A549 (cell line): ENCODE measurements around the gene ARVCF. TPM values are rescaled to one million over a fixed set of nuclear protein-coding genes. Genes with fewer than 3 reads are reported as not detected.

ENCODE experiments used
- ATAC-seq, 2 experiments: fragments of 200-7000 bp in 1 of 2; fragments of >200 bp in 1 of 2; cut with Nextera tagmentation in 1 of 2; cut with Tn5 transposase in 1 of 2; 3 replicates each; pipeline versions ENCODE4 v1.8.0 to v1.9.1; 2018 to 2020; ENCODE audit warnings: mild to moderate bottlenecking in 1 of 2, moderate library complexity in 1 of 2
- CTCF ChIA-PET: fragments of 300-600 bp; sonication (Branson Sonifier 250); formaldehyde crosslinking; extraction: SDS; loops from one replicate; lab custom pipeline; 2021; ENCODE audit warnings: antibody characterized with exemption, inconsistent platforms; lab: Yijun Ruan, JAX
- POLR2A ChIA-PET: fragments of 350-600 bp; formaldehyde crosslinking; extraction: SDS; loops from one replicate; lab custom pipeline; 2021; ENCODE audit warnings: antibody characterized with exemption, inconsistent platforms; lab: Yijun Ruan, JAX
- DNase-seq, 2 experiments: peaks; one replicate each; pipeline versions ENCODE4 v3.0.0 to v3.0.0-alpha.2; 2011 to 2016; ENCODE audit warnings: low read depth in 1 of 2, low spot score in 1 of 2
- FAIRE-seq: peaks from 2 replicates; lab custom pipeline; 2011; peaks lifted over from hg19 to GRCh38; lab: Jason Lieb, UNC
- H3K27ac ChIP-seq, 2 experiments: fragments of >200 bp; sonication (Bioruptor Twin); formaldehyde crosslinking; 3 replicates each; pipeline ENCODE4 v1.5.1; 2016 to 2017
- H3K4me1 ChIP-seq: fragments of >200 bp; sonication (Bioruptor Twin); formaldehyde crosslinking; 3 replicates; pipeline ENCODE4 v1.6.1; 2016
- H3K4me2 ChIP-seq: fragments of >200 bp; sonication (Bioruptor Twin); formaldehyde crosslinking; 3 replicates; pipeline ENCODE4 v1.6.1; 2016
- H3K4me3 ChIP-seq: fragments of >200 bp; sonication (Bioruptor Twin); formaldehyde crosslinking; 3 replicates; pipeline ENCODE4 v1.5.1; 2016
- H3K9me3 ChIP-seq: fragments of >200 bp; sonication (Bioruptor Twin); formaldehyde crosslinking; 3 replicates; pipeline ENCODE4 v1.6.1; 2016
- CHD4 ChIP-seq: fragments of 200-600 bp; sonication (generic); IDR thresholded peaks from 2 replicates; pipeline ENCODE4 v1.6.1; 2016; ENCODE audit warnings: antibody characterized with exemption, mild to moderate bottlenecking, borderline replicate concordance
- E2F6 ChIP-seq: IDR thresholded peaks from 2 replicates; pipeline ENCODE4 v1.6.1; 2012; ENCODE audit warnings: low read depth, borderline replicate concordance
- EP300 ChIP-seq, 2 experiments: fragments of >200 bp; sonication (Bioruptor Twin); formaldehyde crosslinking; IDR thresholded peaks; 2 replicates in 1 of 2; 3 replicates in 1 of 2; pipeline ENCODE4 v1.6.1; 2016 to 2017
- ESRRA ChIP-seq: fragments of 150-350 bp; IDR thresholded peaks from 2 replicates; pipeline ENCODE4 v1.6.1; 2014; ENCODE audit warnings: mild to moderate bottlenecking, low read length, borderline replicate concordance
- FOSL2 ChIP-seq, 2 experiments: fragments of 450-650 bp in 1 of 2; fragments of >200 bp in 1 of 2; sonication (Bioruptor Twin) in 1 of 2; formaldehyde crosslinking; IDR thresholded peaks; 2 replicates each; pipeline versions ENCODE4 v1.5.0 to v1.6.1; 2016 to 2020; ENCODE audit warnings: mild to moderate bottlenecking in 1 of 2, moderate library complexity in 1 of 2
- FOXS1 ChIP-seq: fragments of 250-450 bp; sonication (Bioruptor Pico); IDR thresholded peaks from 2 replicates; pipeline ENCODE4 v1.5.0; 2020; ENCODE audit warnings: mild to moderate bottlenecking, moderate library complexity
- HMGXB4 ChIP-seq: fragments of 250-450 bp; sonication (Bioruptor Pico); IDR thresholded peaks from 2 replicates; pipeline ENCODE4 v1.5.0; 2021; ENCODE audit warnings: mild to moderate bottlenecking, moderate library complexity, borderline replicate concordance
- HOXB5 ChIP-seq: fragments of 250-450 bp; sonication (Bioruptor Pico); IDR thresholded peaks from 2 replicates; pipeline ENCODE4 v1.5.0; 2020; ENCODE audit warnings: mild to moderate bottlenecking, moderate library complexity
- JUNB ChIP-seq: fragments of >200 bp; sonication (Bioruptor Twin); formaldehyde crosslinking; IDR thresholded peaks from 2 replicates; pipeline ENCODE4 v1.6.1; 2016
- MAFK ChIP-seq: fragments of 450-650 bp; IDR thresholded peaks from 2 replicates; pipeline ENCODE4 v1.6.1; 2014; ENCODE audit not compliant: partially characterized antibody
- NFE2L2 ChIP-seq: fragments of 150-350 bp; conservative IDR thresholded peaks from 2 replicates; pipeline ENCODE4 v1.6.1; 2014; ENCODE audit warnings: low read length
- NR3C1 ChIP-seq: fragments of >200 bp; sonication (Bioruptor Twin); formaldehyde crosslinking; IDR thresholded peaks from 3 replicates; pipeline ENCODE4 v1.6.1; 2017
- POLR2A ChIP-seq: IDR thresholded peaks from 2 replicates; pipeline ENCODE4 v1.6.1; 2012; ENCODE audit warnings: mild to moderate bottlenecking, low read length
- POLR2AphosphoS2 ChIP-seq: conservative IDR thresholded peaks from 2 replicates; pipeline ENCODE4 v1.6.1; 2012; ENCODE audit warnings: low read length, improper control_type of control experiment, inconsistent platforms
- RARB ChIP-seq: fragments of 250-450 bp; sonication (Bioruptor Pico); IDR thresholded peaks from 2 replicates; pipeline ENCODE4 v1.8.0; 2021; ENCODE audit warnings: mild to moderate bottlenecking, moderate library complexity
- RCOR1 ChIP-seq: fragments of 150-350 bp; IDR thresholded peaks from 2 replicates; pipeline ENCODE4 v1.6.1; 2014; ENCODE audit warnings: antibody characterized with exemption, low read length, low read depth
- SREBF2 ChIP-seq: fragments of 450-650 bp; IDR thresholded peaks from 2 replicates; pipeline ENCODE4 v1.6.1; 2014; ENCODE audit warnings: mild to moderate bottlenecking, moderate library complexity
- USF2 ChIP-seq: fragments of 450-650 bp; IDR thresholded peaks from 2 replicates; pipeline ENCODE4 v1.6.1; 2014; ENCODE audit warnings: antibody characterized with exemption
- ZC3H11A ChIP-seq: fragments of 450-650 bp; IDR thresholded peaks from 2 replicates; pipeline ENCODE4 v1.6.1; 2014; ENCODE audit warnings: antibody characterized with exemption, mild to moderate bottlenecking
- ZFP36 ChIP-seq: fragments of 450-650 bp; IDR thresholded peaks from 2 replicates; pipeline ENCODE4 v1.6.1; 2014; ENCODE audit warnings: borderline replicate concordance; ENCODE audit not compliant: partially characterized antibody
- WGBS: methylation state at CpG from one replicate; pipeline ENCODE4 v1.1.6; 2017; ENCODE audit errors: missing lambda C conversion rate; 5-methylcytosine and 5-hydroxymethylcytosine counted together
- polyA plus RNA-seq, 4 experiments: library from polyadenylated mRNA; depleted of rRNA in 3 of 4; stranded (reverse); fragments of >200 nt; fragmentation: RNase III in 1 of 4; extraction: RNeasy Plus Mini Kit Qiagen cat#74134 plus additional on column Dnase treatment in 1 of 4; gene quantifications; 2 replicates in 3 of 4; 3 replicates in 1 of 4; pipeline ENCODE4 v1.2.3, GENCODE V29; 2011 to 2017
- TF ChIP-seq, protein P1 (sequence below): fragments of 150-350 bp; IDR thresholded peaks from 2 replicates; pipeline ENCODE4 v1.6.1; 2014; ENCODE audit warnings: low read depth, mild to moderate bottlenecking, low read length
- TF ChIP-seq, protein P2 (sequence below): fragments of >200 bp; sonication (Bioruptor Twin); formaldehyde crosslinking; IDR thresholded peaks from 3 replicates; pipeline ENCODE4 v1.6.1; 2016
- TF ChIP-seq, protein P3 (sequence below): fragments of >200 bp; sonication (Bioruptor Twin); formaldehyde crosslinking; IDR thresholded peaks from 2 replicates; pipeline ENCODE4 v1.6.1; 2016

ARVCF gene
- polyA plus RNA-seq, 2 of the 4 experiments (the other 2 are of a cell fraction): 0.81 to 2.1 TPM

DNA sequence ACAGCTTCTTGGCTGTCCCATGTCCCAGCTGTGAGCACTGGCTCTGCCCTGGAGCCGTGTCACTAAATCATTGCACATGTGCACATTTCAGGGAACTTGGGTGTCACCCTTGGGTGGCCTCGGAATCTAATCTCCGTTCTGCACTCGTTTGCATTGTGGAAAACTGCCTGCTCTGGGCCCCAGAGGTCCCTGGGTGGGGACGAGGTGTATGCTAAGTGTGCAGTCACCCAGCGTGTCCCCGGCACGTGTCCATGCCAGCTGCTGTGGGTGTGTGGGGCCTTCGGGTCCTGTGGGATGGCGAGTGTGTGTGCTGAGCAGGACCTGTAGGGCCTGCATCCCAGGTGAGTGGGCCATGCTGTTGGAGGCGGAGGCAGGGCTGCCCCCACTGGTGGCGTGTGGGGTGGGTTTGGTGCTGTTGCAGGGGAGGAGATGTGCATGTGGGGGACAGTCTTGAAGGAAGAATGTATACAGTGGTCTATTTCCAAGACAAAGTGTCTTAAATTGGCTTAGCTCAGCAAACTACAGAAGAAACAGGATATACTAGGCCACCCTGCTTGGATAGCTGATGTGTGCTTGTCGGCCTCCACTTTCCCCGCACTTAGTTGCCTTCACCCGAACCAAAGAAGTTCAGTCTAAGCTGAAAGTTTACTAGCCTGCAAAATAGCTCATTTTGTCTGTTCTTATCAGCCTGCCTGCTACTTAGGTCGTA lies 18.9 kb upstream of the ARVCF start (continued):
- TF ChIP-seq HMGXB4 (CRISPR knock-in tag) (no peak), EP300 (IDR thresholded peaks at IDR 0.05) (no peak), POLR2AphosphoS2 (no peak), FOSL2 (IDR thresholded peaks at IDR 0.05) (no peak), FOSL2 (CRISPR knock-in tag; IDR thresholded peaks at IDR 0.05) (no peak)
- TF ChIP-seq, protein P1, sequence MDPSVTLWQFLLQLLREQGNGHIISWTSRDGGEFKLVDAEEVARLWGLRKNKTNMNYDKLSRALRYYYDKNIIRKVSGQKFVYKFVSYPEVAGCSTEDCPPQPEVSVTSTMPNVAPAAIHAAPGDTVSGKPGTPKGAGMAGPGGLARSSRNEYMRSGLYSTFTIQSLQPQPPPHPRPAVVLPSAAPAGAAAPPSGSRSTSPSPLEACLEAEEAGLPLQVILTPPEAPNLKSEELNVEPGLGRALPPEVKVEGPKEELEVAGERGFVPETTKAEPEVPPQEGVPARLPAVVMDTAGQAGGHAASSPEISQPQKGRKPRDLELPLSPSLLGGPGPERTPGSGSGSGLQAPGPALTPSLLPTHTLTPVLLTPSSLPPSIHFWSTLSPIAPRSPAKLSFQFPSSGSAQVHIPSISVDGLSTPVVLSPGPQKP: no peak

GRCh38 chr22:20034143-20034542 lies 17.5 kb upstream of the ARVCF start:
- WGBS: 64% methylated on average over 5 of the region's 5 CpGs
- CTCF ChIA-PET: interaction anchor here (1.3 to 2.0 kb wide), 3 partner anchors 21 to 304 kb away, joined by 3 to 6 read pairs (median 3); no protein-coding TSS in a partner anchor
- H3K4me2 ChIP-seq: no peak overlapping the region
- H3K27ac ChIP-seq: no peak overlapping the region
- POLR2A ChIA-PET: no interaction called here
- no peak for FAIRE-seq
- no peak for ATAC-seq
- no peak for TF ChIP-seq JUNB
- no peak for TF ChIP-seq HOXB5 (CRISPR knock-in tag)
- TF ChIP-seq ESRRA: no peak
- TF ChIP-seq NR3C1: no peak
- TF ChIP-seq E2F6: no peak
- no peak for TF ChIP-seq MAFK
- TF ChIP-seq, protein P2, sequence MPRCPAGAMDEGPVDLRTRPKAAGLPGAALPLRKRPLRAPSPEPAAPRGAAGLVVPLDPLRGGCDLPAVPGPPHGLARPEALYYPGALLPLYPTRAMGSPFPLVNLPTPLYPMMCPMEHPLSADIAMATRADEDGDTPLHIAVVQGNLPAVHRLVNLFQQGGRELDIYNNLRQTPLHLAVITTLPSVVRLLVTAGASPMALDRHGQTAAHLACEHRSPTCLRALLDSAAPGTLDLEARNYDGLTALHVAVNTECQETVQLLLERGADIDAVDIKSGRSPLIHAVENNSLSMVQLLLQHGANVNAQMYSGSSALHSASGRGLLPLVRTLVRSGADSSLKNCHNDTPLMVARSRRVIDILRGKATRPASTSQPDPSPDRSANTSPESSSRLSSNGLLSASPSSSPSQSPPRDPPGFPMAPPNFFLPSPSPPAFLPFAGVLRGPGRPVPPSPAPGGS: no peak
- no peak for TF ChIP-seq CHD4
- TF ChIP-seq ZFP36: no peak
- TF ChIP-seq RCOR1: no peak
- no peak for TF ChIP-seq NFE2L2
- no peak for TF ChIP-seq USF2
- TF ChIP-seq SREBF2: no peak
- TF ChIP-seq RARB: no peak
- TF ChIP-seq, protein P3, sequence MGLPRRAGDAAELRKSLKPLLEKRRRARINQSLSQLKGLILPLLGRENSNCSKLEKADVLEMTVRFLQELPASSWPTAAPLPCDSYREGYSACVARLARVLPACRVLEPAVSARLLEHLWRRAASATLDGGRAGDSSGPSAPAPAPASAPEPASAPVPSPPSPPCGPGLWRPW: no peak
- no peak for TF ChIP-seq FOXS1
- no peak for TF ChIP-seq ZC3H11A
- TF ChIP-seq POLR2A: no peak
- H3K4me3 ChIP-seq: no peak overlapping the region
- no peaks in the 10 kb centered on the region for H3K4me1 ChIP-seq
- H3K9me3 ChIP-seq: no peaks in the 10 kb centered on the region
- DNase-seq: no peak
